Stimulated activated CD4-positive, alpha-beta T cell treated with anti-CD3 and anti-CD28 coated beads, Interleukin-2, amount 100 ng/mL, for 4 hours (primary cell): ENCODE results near the gene TMEM245.

Experiments
- DNase-seq: peaks from one replicate; pipeline ENCODE4 v3.0.0-alpha.2; 2020; ENCODE audit warnings: low read depth

TMEM245 gene

GRCh38 chr9:109101202-109101595 lies 18.5 kb downstream of the TMEM245 start:
- no peak for DNase-seq

DNA sequence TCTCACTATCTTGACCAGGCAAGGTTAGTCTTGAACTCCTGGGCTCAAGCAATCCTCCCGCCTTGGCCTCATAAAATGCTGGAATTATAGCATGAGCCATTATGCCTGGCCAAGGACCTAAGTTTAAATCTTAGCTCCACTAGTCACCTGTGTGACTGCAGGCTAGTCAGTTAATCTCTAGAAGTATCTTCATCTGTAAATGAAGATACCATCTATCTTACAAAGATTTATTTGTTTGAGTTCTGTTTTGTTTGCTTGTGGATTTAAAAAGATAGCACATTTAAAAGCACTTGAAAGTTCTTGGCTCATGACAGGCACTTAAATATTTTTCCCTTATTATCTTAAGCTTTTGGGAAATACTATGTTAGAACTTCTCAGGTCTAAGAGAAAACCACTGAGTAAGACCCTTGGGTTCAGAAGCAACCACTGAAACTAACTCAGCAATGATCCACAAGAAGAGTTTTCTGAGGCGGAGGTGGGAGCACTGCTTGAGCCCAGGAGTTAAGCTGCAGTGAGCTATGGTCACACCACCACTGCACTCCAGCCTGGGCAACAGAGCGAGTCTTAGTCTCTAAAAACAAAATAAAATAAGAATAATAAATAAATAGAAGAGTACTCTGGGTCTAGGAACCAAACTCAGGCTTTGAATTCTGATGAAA lies 19.1 kb downstream of the TMEM245 start:
- DNase-seq = no peak

DNA sequence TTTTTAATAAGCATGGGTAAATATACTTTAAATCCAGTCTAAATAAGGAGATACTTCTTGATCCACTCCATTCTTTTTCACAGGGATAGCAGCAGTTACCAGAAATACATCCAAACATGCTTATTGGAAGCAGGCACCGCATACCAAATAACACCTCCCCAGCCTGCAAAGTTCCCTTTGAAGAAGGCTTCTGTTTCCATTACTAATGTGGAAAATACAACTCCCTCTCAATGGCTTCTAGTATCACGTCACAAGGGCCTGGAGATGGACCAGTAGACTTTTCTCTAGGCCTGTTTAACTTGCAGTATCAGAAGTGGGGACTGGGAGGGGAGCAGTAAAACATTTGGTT lies 20.8 kb downstream of the TMEM245 start:
- DNase-seq = no peak

- DNase-seq = no peak
These were observed 21.4 kb downstream of the TMEM245 start for GRCh38 chr9:109098171-109098959.

GRCh38 chr9:109097146-109097545 lies 22.6 kb downstream of the TMEM245 start:
- no peak for DNase-seq

DNA sequence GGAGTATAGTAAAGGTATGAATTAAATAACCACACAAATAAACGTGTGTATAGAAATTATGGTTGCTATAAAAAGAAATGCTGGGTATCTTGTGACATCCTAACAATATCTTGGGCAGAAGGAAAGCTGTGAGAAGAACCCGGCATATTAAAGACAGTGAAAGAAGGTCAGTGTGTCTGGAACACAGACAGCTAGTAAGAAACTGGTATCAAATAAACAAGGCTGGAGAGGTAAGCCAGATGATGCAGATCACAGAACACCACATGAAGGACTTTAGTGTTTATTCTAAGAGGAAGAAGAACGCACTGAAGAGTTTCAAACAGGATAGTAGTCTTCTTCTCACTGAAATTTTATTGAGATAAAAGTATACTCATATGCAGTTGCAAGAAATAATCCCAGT lies 24.4 kb downstream of the TMEM245 start:
- DNase-seq = no peak

DNA sequence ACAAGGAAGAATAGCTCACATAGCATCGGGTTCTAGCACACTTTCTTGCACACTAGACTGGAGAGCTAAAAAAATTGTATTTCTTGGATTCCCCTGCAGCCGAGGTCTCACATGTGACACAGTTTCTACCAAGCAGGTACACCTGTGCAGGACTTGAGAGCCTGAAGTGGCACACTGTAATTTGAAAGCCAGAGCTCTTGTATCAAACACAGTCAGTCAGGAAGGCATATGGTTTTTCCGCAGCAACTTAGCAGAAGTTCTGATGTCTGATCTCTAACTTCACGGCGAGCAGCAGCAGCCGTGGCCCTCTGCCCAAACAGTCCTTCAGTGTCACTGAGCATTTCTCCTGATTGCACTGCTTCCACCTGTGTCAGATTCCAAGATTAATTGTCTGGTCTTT lies 25.5 kb downstream of the TMEM245 start:
- no peak for DNase-seq

DNA sequence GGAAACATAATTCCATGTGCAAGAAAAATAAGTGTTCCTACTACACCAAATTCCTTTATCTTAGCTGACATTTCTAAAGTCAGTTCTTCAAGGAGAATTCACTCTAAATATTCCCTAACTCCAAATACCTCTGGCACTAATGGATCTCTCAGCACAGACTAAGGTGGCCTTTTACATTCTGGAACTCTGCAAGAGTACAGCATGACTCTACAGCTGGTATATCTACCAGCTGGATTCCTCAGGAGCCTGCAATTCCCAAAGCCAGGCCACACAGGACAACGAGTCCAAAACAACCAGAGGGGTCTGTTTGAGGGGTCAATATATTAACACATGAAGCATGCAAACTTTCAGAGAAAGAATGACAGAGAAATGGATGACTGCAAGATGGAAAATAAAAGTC lies 27.2 kb downstream of the TMEM245 start:
- DNase-seq = no peak

- no peak for DNase-seq
These were observed 27.6 kb downstream of the TMEM245 start for GRCh38 chr9:109092051-109092580.

DNA sequence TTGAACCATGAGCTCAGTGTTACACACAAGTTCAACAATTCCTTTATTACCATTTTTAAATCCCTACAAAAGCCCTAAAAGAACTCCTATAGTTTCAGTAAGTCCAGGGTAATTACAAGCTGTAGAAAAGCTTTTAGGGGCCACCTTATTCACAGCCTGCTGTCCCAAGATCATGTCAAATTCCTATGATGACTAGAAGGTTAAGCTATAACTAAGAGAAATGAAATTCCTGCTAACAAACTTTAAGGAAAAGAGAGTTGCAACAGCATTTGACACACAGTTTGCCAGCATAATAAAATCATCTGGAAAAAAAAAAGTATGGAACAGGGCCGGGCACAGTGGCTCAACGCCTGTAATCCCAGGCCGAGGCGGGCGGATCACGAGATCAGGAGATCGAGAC lies 31.5 kb downstream of the TMEM245 start:
- DNase-seq = no peak

DNA sequence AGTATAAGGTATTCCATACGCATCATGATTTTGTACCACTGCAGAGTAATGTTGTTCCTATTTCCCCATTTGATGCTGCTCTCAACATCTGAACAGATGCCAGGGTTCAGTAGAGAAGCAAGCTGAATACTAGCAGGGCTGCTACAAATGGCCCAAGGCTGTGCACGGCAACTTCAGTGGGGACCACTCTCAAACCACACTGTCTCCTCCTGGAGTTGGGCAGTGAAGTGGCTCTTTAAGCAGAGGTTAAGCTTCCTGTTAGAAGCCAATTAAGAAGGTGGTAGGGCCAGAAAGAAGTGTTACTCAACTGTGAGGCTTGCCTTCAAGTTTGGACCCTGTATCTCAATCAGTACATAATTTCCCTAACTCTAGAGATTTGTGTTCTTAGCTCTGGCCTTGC lies 32.0 kb downstream of the TMEM245 start:
- DNase-seq = no peak

DNA sequence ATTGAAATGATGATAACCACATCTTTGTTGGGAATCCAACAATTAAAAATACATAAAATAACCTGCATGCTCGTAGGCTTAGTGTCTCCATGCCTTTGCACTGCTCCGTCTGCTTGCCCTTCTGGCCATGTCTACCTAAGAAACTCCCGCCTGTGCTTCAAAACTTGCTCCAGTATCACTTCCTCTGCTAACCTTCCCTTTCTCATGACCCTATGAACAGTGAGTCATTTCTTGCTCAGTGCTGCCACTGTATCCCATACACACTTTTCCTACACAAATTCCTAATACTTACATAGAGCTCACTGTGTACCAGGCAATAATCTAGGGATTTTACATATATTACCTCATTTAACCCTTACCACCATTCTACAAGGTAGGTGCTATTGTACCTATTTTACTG lies 33.5 kb downstream of the TMEM245 start:
- no peak for DNase-seq

- DNase-seq = no peak
These were observed 34.2 kb downstream of the TMEM245 start for GRCh38 chr9:109085510-109085909.

- DNase-seq = no peak
These were observed 35.8 kb downstream of the TMEM245 start for GRCh38 chr9:109083813-109084405.

GRCh38 chr9:109083141-109083540 lies 36.6 kb downstream of the TMEM245 start:
- no peak for DNase-seq

GRCh38 chr9:109082091-109082620 lies 37.6 kb downstream of the TMEM245 start:
- DNase-seq = no peak

DNA sequence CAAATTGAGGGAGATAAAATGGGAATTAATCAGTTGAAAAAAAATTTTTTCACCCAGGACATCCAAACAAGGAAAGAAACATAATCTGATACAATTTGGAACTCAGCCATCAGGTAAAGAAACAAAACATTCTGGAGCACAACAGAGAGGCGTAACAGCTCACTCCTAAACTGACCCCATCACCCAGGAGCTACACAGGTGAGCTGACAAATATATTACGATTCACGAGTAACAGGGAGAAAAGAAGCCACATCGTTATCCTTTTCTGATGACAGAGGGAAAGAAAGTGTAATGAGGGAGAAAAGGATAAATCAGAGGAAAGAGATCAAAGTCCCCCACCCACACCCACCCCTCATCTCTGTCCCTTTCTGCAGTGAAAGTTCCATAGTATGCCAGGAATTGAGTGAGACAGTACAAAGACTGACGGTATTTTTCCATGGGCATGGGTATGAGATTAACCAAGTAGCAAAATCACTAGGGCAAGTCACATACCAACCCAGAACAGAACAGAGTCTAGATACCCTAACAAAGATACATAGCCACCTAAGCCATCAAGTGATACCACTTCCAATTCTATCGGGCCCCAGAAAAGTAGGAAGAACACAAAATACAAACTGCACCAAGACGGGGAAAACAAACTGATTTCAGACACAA lies 45.4 kb downstream of the TMEM245 start:
- DNase-seq = no peak

DNA sequence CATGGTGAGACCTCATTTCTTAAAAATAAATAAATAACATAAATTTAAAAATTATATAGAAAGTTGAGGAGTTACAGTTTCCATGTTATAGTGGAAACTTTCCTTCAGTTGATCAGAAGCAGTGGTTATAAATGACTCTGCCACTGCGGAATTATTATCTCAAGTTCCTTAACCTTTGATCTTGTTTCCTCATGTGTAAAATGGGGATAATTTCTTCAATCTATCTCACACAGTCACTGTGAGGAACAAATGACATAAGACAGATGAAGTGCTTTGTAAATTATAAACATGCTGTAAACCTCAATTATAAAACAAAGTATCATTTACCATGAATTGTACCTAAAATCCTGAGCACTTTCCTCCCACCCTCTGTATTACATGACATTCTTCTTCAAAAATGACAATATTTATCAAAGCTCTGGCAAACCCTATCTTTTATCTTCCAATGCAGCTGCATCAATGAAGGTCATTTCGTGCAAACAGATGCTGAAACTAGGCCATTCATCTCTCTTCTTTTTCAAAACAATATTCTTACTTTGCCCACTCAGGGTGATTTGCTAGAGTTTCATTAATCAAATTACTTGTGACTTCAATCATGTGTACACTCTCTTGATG lies 46.8 kb downstream of the TMEM245 start:
- no peak for DNase-seq

DNA sequence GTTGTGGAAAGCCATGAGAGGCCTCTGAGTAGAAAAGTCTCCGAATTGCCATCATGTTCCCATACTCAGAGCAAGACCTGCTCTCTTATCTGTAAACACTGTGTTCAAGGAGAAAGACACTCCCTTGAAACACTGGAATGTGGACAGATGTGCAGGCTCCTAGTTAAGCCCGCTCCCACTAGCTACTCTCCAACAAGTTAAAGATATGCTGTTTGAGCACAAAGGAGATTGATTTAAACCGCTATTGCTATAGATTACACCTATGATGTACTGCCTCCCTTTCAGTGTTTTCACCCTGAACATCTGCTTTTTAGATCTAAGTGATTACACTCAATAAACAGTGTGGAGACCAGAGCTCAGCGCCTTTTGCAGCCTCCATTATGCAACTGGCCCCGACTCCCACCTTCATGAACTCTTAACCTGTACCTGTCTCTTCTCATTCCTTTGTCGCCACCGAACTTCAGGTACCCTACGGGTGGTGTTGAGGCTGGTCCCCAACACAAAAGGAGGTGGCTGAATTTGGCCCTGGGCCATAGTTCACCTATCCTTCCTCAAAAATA lies 47.5 kb downstream of the TMEM245 start:
- DNase-seq = no peak

- DNase-seq = no peak
These were observed 51.0 kb downstream of the TMEM245 start for GRCh38 chr9:109068764-109069163.

DNA sequence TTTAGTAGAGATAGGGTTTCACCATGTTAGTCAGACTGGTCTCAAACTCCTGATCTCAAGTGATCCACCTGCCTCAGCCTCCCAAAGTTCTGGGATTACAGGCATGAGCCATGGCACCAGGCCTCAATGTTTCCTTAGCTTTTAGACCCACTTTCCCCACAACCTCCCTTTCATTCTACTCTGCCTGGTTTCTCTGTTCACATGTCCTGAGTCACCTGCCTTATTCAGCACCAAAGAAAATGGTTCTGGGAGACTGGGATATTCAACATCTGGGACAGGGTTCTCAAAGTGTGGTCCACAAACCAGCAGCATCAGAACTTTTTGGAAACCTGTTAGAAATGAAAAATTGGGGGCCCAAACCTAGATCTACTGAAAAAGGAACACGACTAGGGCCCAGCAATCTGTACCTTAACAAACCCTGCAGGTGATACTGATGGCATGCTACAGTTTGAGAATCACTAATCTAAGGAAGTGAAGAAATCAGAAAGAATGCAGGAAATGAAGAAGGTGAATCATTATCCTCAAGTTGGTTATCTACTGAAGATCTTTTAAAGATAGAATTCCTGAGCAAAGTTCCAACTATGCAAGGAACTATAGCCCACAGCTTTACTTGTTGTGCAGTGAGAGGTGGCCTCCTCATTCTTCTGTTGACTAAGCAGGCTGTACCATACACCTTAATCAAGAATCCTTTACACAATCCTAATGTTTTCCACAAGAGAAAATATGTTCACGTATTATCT lies 54.6 kb downstream of the TMEM245 start:
- no peak for DNase-seq
